Activated CD4-positive, CD25-positive, alpha-beta regulatory T cell treated with anti-CD3 and anti-CD28 coated beads, Interleukin-2, amount 50 U/mL, for 72 hours (primary cell): Measurements from ENCODE around the gene CCDC71L.

Experiments
- DNase-seq: peaks from one replicate; pipeline ENCODE4 v3.0.0; 2021

The CCDC71L gene

DNA sequence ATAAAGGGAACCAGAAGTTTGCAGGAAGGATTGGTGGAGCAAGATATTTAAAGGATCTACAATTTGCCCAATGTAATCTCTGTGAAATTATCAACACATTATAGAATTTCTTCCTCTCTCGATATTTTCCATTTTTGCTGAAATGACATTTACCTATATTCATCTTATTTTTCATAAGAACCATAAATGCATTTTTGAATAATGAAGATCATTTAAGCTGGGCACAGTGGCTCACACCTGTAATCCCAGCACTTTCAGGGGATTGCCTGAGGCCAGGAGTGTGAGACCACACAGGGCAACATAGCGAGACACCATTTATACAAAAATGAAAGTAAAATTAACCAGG is 37.7 kb downstream of the CCDC71L start:
- DNase-seq, result no peak

DNA sequence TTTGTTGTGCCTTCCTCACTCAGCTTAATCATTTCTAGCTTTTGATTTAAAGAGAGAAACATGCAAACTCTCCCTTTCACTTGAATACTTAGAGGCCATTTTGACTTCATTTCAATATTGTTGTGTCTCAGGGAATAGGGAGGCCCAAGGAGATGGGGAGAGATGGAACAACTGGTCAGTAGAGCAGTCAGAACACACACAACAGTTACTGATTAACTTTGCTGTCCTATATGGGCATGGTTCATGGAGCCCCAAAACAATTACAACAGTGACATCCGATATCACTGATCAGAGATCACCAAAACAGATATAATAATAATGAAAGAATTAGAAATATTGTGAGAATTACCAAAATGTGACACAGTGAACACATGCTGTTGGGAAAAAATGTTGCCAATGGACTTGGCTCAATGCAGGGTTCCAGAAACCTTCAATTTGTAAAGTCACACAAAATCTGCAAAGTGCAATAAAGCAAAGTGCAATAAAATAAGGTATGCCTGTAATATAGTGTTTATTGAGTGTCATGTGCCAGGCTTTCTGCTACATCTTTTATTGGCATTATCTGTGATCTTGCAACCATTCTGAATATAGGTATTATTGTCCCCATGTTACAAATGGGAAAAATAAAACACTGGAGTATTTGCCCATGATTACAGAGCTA is 38.2 kb downstream of the CCDC71L start:
- no peak for DNase-seq

DNA sequence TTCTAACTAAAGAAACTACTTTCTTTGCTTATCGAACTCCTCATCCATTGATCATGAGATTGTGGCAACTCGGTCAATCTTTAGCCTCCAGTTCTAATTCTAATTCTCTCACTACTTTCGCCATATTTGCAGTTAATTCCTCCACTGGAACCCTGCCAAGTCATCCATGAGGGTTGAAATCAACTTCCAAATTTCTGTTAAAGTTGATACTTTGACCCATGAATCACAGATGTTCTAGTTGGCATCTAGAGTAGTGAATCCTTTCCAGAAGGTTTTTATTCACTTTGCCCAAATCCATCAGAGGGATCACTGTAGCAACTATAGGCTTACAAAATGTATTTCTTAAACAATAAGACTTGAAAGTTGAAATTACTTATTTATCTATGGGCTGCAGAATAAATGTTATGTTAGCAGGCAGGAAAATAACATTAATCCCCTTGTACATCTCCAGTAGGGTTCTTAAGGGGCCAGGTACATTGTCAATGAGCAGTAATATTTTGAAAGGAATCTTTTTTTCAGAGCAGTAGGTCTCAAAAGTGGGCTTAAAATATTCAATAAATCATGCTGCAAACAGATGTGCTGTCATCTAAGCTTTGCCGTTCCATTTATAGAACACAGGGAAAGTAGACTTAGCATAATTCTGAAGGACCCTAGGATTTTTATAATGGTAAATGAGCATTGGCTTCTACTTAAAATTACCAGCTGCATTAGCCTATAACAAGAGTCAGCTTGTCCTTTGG is 39.4 kb downstream of the CCDC71L start:
- no peak for DNase-seq

GRCh38 chr7:106620676-106621075 is 40.3 kb downstream of the CCDC71L start:
- no peak for DNase-seq

GRCh38 chr7:106620034-106620433 is 40.9 kb downstream of the CCDC71L start:
- no peak for DNase-seq

GRCh38 chr7:106619213-106619612 is 41.7 kb downstream of the CCDC71L start:
- DNase-seq, result no peak

DNA sequence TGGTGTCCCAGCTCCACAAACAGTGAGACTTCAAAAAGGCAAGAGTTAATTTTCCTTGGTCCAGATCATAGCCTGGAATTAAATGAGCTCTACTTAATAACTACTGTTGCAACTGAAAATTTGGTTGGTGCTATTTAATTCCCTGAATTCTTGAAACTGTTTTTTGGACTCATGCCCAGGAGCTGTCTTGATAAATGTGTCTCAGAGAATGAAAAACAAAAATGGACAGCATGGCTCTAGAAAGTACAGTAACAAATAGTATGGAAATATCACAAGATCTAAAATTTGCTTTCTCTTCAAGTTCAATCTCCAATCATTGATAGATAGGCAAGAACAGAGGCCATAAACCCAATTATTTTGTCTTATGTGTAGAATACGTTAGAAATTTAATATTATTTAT is 42.5 kb downstream of the CCDC71L start:
- DNase-seq, result no peak

GRCh38 chr7:106617860-106618259 is 43.1 kb downstream of the CCDC71L start:
- no peak for DNase-seq

- no peak for DNase-seq
Measured at GRCh38 chr7:106616708-106617051, 44.3 kb downstream of the CCDC71L start.

- DNase-seq, result no peak
Measured at GRCh38 chr7:106615808-106616707, 44.9 kb downstream of the CCDC71L start.

DNA sequence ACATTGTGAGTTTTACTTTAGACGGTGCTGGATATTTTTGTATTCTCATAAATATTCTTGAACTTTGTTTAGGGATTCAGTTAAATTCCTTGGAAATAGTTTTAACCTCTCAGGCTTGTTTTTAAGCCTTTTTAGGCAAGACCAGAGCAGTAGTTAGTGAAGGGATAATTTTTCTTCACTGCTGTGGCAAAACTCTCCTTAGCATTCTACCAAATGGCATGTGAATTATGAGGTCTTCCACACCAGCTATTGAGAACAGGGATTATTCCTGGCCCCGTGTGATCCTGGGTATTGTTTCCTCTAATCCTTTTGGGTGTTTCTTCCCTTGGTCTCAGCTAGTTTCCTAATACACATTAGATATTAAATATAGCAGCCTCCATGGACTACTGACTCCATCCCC is 46.2 kb downstream of the CCDC71L start:
- DNase-seq, result no peak

- no peak for DNase-seq
Measured at GRCh38 chr7:106613848-106614560, 47.0 kb downstream of the CCDC71L start.

- DNase-seq, result no peak
Measured at GRCh38 chr7:106613279-106613678, 47.7 kb downstream of the CCDC71L start.

- DNase-seq, result no peak
Measured at GRCh38 chr7:106612432-106612831, 48.5 kb downstream of the CCDC71L start.

DNA sequence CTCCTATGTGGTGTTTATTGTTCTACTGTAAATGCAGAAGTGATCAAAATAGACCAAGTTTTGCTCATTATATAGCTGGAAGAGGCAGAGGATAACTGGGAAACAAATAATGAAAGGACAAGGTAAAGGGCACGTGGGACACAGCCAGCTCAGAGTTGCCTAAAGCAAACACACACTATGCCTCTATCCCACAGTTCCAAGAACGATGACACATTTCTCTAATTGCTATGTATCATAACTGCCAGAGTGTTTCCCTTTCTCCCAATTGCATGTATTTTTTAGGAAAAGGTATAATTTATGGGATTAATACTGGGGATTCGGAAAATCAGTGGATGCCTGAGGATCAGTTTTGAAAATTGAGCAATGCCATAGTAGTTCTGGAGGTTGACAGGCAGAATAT is 49.0 kb downstream of the CCDC71L start:
- no peak for DNase-seq

DNA sequence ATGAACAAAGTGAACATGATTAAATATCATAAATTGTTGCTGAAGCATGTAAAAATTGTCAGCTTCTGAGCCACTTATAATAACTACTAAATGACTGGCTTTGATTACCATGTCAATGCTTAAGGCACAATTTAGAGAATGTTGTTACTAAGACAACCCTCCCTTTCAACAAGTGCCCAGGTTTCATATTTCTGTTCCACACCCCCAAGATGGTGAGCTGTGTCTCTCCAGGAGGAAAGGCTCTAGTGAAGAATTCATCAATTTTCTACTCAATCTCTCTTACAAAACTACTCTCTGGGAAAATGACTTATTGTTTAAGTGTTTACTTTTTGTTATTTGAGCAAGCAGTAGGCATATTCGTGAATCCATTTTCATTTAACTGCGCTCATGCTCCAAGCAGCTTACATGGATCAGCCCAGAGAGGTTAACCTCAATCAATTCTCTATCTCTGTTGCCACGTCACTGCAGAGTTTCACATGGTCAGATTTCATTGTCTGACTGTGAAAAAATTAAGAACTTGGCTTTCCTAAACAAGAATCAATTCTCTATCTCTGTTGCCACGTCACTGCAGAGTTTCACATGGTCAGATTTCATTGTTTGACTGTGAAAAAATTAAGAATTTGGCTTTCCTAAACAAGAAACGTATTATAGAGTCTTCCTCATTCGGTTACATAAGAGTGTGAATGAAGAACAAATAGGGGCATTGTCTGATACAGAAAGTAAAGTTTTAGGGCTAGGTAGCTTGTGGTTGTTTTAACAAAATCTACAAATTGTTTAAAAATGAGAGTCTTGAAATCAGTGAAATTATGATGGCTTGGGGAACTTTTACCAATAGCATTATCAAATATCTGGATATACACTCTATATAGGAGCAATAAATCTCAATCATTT is 49.7 kb downstream of the CCDC71L start:
- DNase-seq, result no peak

DNA sequence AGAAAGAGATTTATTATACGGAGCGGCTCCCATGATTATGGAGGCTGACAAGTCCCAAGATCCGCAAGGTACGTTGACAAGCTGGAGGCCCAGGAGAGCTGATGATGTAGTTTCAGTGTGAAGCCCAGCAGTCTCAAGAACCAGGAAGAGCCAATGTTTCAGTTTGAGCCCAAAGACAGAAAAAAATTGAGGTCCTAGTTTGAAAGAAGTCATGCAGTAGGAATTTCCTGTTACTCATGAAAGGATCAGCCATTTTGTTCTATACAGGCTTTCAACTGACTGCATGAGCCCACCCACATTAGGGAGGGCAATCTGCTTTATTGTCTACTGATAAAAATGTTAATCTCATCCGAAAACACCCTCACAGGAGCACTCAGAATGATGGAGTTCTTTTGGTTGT is 51.5 kb downstream of the CCDC71L start:
- DNase-seq, result no peak

- no peak for DNase-seq
Measured at GRCh38 chr7:106608661-106609060, 52.3 kb downstream of the CCDC71L start.
